Measurements from ENCODE around the gene COL11A1.
"Not testable (repeated sequence)": the region's sequence is repeated elsewhere in the genome, so short reads cannot be mapped to it uniquely, and the experiment has no call there.

Gene COL11A1

GRCh38 chr1:102942324-102942723 lies 166.0 kb downstream of the COL11A1 start:
- TF ChIP-seq GLIS2 (tag by site-specific recombination; IDR thresholded peaks at IDR 0.05) (no peak), ZNF391 (tag by site-specific recombination; IDR thresholded peaks at IDR 0.05; ENCODE audit: borderline replicate concordance, low read depth) (no peak), ZNF585B (tag by site-specific recombination; IDR thresholded peaks at IDR 0.05) (no peak)
- Histone ChIP-seq H3K9me3 (ENCODE audit: control insufficient read depth, insufficient read depth, low read depth, low read length) (no peaks in the 10 kb centered on the region), H3K4me1 (ENCODE audit: control insufficient read depth, insufficient read depth, low read length) (no peaks in the 10 kb centered on the region), H3K36me3 (ENCODE audit: control insufficient read depth in 2 of 2, insufficient read depth in 1 of 2, low read length in 2 of 2) (no peaks in the 10 kb centered on the region), H3K4me3 (ENCODE audit: low read depth, low read length) (no peak overlapping the region), H3K27ac (ENCODE audit: extremely low read depth, low read depth, low read length) (no peak overlapping the region)
- POLR2A ChIA-PET, result no interaction called here
- CTCF ChIA-PET, result interaction anchor here (0.9 kb wide), 1 partner anchor 28 kb away, joined by 3 read pairs; no protein-coding TSS in a partner anchor

DNA sequence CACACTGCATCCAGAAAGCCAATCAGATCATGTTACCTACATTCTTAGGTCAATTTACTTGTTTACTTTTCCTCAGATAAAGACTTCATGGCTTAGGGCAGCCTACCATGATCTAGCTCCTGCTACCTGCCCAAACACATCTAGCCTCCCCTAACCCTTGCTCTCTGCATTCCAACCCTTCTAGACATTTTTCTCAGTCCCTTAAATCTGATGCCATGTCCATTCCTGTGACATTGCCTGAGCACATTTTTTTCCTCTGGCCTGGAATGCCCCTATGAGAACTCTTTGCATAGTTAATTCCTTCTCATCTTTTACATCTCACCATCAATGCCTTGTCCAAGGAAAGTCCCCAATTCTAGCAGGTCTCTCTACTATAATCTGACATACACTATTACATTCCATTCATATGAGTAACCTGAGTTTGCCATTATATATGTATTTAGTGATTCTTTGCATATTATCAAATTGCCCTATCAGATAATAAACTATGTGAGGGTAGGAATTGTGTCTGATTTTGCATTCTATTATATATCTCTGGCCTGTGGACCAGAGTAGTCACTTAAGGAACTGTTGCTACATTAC lies 166.9 kb downstream of the COL11A1 start:
- Histone ChIP-seq H3K4me3 (ENCODE audit: low read depth, low read length) (no peak overlapping the region), H3K36me3 (ENCODE audit: control insufficient read depth in 2 of 2, insufficient read depth in 1 of 2, low read length in 2 of 2) (no peaks in the 10 kb centered on the region), H3K27ac (ENCODE audit: extremely low read depth, low read depth, low read length) (no peak overlapping the region), H3K4me1 (ENCODE audit: control insufficient read depth, insufficient read depth, low read length) (no peaks in the 10 kb centered on the region), H3K9me3 (ENCODE audit: control insufficient read depth, insufficient read depth, low read depth, low read length) (no peaks in the 10 kb centered on the region)
- ChIA-PET CTCF (no interaction called here), POLR2A (no interaction called here)
- no peak for TF ChIP-seq ZBTB11 (tag by site-specific recombination; conservative IDR thresholded peaks at IDR 0.05; ENCODE audit: low read depth)
- no peak for TF ChIP-seq ZBTB6 (tag by site-specific recombination; IDR thresholded peaks at IDR 0.05)
- no peak for TF ChIP-seq KLF1 (tag by site-specific recombination; IDR thresholded peaks at IDR 0.05)
- no peak for TF ChIP-seq HOXA7 (CRISPR knock-in tag; IDR thresholded peaks at IDR 0.05; ENCODE audit: borderline replicate concordance)
- TF ChIP-seq ZBTB20 (tag by site-specific recombination; IDR thresholded peaks at IDR 0.05), result no peak
- TF ChIP-seq ZNF837 (tag by site-specific recombination; IDR thresholded peaks at IDR 0.05), result no peak
- no peak for TF ChIP-seq ZNF394 (tag by site-specific recombination; IDR thresholded peaks at IDR 0.05; ENCODE audit: borderline replicate concordance)
- TF ChIP-seq ZNF670 (tag by site-specific recombination; IDR thresholded peaks at IDR 0.05; ENCODE audit: low read depth), result no peak
- no peak for TF ChIP-seq KLF8 (tag by site-specific recombination; IDR thresholded peaks at IDR 0.05)
- no peak for TF ChIP-seq ZNF335 (tag by site-specific recombination; conservative IDR thresholded peaks at IDR 0.05)
- TF ChIP-seq YY1 (tag by site-specific recombination; IDR thresholded peaks at IDR 0.05), result no peak
- TF ChIP-seq, protein P1, sequence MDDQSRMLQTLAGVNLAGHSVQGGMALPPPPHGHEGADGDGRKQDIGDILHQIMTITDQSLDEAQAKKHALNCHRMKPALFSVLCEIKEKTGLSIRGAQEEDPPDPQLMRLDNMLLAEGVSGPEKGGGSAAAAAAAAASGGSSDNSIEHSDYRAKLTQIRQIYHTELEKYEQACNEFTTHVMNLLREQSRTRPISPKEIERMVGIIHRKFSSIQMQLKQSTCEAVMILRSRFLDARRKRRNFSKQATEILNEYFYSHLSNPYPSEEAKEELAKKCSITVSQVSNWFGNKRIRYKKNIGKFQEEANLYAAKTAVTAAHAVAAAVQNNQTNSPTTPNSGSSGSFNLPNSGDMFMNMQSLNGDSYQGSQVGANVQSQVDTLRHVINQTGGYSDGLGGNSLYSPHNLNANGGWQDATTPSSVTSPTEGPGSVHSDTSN (CRISPR knock-in tag; IDR thresholded peaks at IDR 0.05), result no peak
- TF ChIP-seq BCL11B (tag by site-specific recombination; IDR thresholded peaks at IDR 0.05; ENCODE audit: low read depth), result no peak

DNA sequence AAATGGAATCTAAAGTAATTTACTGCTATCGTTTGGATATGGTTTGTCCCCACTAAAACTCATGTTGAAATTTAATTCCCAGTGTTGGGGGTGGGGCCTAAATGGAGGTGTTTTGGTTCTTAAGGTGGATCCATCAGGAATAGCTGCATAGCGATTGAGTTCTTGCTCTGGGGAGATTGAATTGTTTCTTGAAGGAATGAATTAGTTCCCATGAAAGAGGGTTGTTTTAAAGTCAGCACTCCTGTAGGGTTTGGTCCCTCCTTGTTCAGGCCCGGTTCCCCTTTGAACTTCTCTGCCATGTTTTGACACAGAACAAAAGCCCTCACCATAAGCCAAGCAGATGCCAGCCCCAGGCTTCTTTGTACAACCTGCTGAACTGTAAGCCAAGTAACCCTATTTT lies 170.9 kb downstream of the COL11A1 start:
- Histone ChIP-seq H3K9me3 (ENCODE audit: control insufficient read depth, insufficient read depth, low read depth, low read length) (no peaks in the 10 kb centered on the region), H3K27ac (ENCODE audit: extremely low read depth, low read depth, low read length) (no peak overlapping the region), H3K4me3 (ENCODE audit: low read depth, low read length) (no peak overlapping the region), H3K4me1 (ENCODE audit: control insufficient read depth, insufficient read depth, low read length) (no peaks in the 10 kb centered on the region), H3K36me3 (ENCODE audit: control insufficient read depth in 2 of 2, insufficient read depth in 1 of 2, low read length in 2 of 2) (no peaks in the 10 kb centered on the region)
- ChIA-PET CTCF (no interaction called here), POLR2A (no interaction called here)
- TF ChIP-seq, protein P2, sequence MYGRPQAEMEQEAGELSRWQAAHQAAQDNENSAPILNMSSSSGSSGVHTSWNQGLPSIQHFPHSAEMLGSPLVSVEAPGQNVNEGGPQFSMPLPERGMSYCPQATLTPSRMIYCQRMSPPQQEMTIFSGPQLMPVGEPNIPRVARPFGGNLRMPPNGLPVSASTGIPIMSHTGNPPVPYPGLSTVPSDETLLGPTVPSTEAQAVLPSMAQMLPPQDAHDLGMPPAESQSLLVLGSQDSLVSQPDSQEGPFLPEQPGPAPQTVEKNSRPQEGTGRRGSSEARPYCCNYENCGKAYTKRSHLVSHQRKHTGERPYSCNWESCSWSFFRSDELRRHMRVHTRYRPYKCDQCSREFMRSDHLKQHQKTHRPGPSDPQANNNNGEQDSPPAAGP (tag by site-specific recombination; IDR thresholded peaks at IDR 0.05), result no peak
- TF ChIP-seq ZNF514 (tag by site-specific recombination; IDR thresholded peaks at IDR 0.05) (no peak), ZNF843 (tag by site-specific recombination; IDR thresholded peaks at IDR 0.05) (no peak)

GRCh38 chr1:102933362-102933761 lies 175.0 kb downstream of the COL11A1 start:
- H3K27ac ChIP-seq (ENCODE audit: extremely low read depth, low read depth, low read length); H3K4me3 ChIP-seq (ENCODE audit: low read depth, low read length); H3K9me3 ChIP-seq (ENCODE audit: control insufficient read depth, insufficient read depth, low read depth, low read length); POLR2A ChIA-PET; CTCF ChIA-PET; H3K36me3 ChIP-seq (ENCODE audit: control insufficient read depth in 2 of 2, insufficient read depth in 1 of 2, low read length in 2 of 2); H3K4me1 ChIP-seq (ENCODE audit: control insufficient read depth, insufficient read depth, low read length): not testable (repeated sequence)
